Neural cell (in vitro differentiated cells): ENCODE results near the gene PUS10. TPM values are rescaled to one million over a fixed set of nuclear protein-coding genes. Genes with fewer than 3 reads are reported as not detected.

Experiments used
- H2AFZ ChIP-seq: fragments of 200-600, 300-800 bp; sonication (generic), shearing (Covaris generic); 2 replicates; pipeline ENCODE4 v1.6.0; 2014; ENCODE audit warnings: low read depth, mild to moderate bottlenecking, antibody characterized with exemption, low read length, moderate library complexity
- H3F3A ChIP-seq: fragments of 200-600 bp; shearing (Covaris generic); 2 replicates; pipeline ENCODE4 v1.6.1; 2016; ENCODE audit warnings: mild to moderate bottlenecking, moderate library complexity, mixed read lengths, antibody characterized with exemption, low read length; ENCODE audit not compliant: insufficient read depth, poor library complexity, severe bottlenecking
- H3K27ac ChIP-seq: fragments of 200-600, 300-800 bp; sonication (generic), shearing (Covaris generic); 2 replicates; pipeline ENCODE4 v1.5.1; 2014; ENCODE audit warnings: mild to moderate bottlenecking, low read length, moderate library complexity
- H3K27me3 ChIP-seq: fragments of 300-800, 200-600 bp; sonication (generic), shearing (Covaris generic); 2 replicates; pipeline ENCODE4 v1.6.0; 2014; ENCODE audit warnings: mild to moderate bottlenecking, low read depth, low read length, moderate library complexity; ENCODE audit not compliant: insufficient read depth
- H3K36me3 ChIP-seq: fragments of 300-800, 200-600 bp; sonication (generic), shearing (Covaris generic); 2 replicates; pipeline ENCODE4 v1.5.1; 2014; ENCODE audit warnings: mild to moderate bottlenecking, antibody characterized with exemption, low read length, moderate library complexity; ENCODE audit not compliant: insufficient read depth
- H3K4me2 ChIP-seq: fragments of 300-800, 200-600 bp; sonication (generic), shearing (Covaris generic); 2 replicates; pipeline ENCODE4 v1.6.0; 2014; ENCODE audit warnings: mild to moderate bottlenecking, low read length
- H3K4me3 ChIP-seq: fragments of 300-800, 200-600 bp; sonication (generic), shearing (Covaris generic); 2 replicates; pipeline ENCODE4 v1.5.1; 2014; ENCODE audit warnings: mild to moderate bottlenecking, low read length, moderate library complexity
- H3K79me2 ChIP-seq: fragments of 200-600 bp; shearing (Covaris generic); replicated peaks from 2 replicates; pipeline ENCODE4 v1.6.0; 2014; ENCODE audit warnings: mild to moderate bottlenecking, low read length, moderate library complexity; ENCODE audit not compliant: insufficient read depth
- H3K9ac ChIP-seq: fragments of 300-800, 200-600 bp; sonication (generic), shearing (Covaris generic); 2 replicates; pipeline ENCODE4 v1.6.1; 2016; ENCODE audit warnings: mild to moderate bottlenecking, low read length, mixed read lengths
- H3K9me2 ChIP-seq: fragments of 200-600 bp; shearing (Covaris generic); 2 replicates; pipeline ENCODE4 v1.6.1; 2016; ENCODE audit warnings: mild to moderate bottlenecking, low read length, mixed read lengths; ENCODE audit not compliant: insufficient read depth
- H3K9me3 ChIP-seq: fragments of 200-600, 300-800 bp; sonication (generic), shearing (Covaris generic); 2 replicates; pipeline ENCODE4 v1.6.1; 2016; ENCODE audit warnings: mild to moderate bottlenecking, mixed run types, low read length, moderate library complexity, mixed read lengths
- H4K20me1 ChIP-seq: fragments of 200-600 bp; shearing (Covaris generic); 2 replicates; pipeline ENCODE4 v1.6.1; 2016; ENCODE audit warnings: mild to moderate bottlenecking, mixed run types; ENCODE audit not compliant: insufficient read depth
- EP300 ChIP-seq: fragments of 450-650 bp; conservative IDR thresholded peaks from 2 replicates; pipeline ENCODE4 v1.6.1; 2014; ENCODE audit warnings: antibody characterized with exemption, mild to moderate bottlenecking, moderate library complexity; ENCODE audit not compliant: poor library complexity, severe bottlenecking
- EZH2 ChIP-seq: fragments of 200-600, 300-800 bp; shearing (Covaris generic), sonication (generic); IDR thresholded peaks from 2 replicates; pipeline ENCODE4 v1.6.1; 2014; ENCODE audit warnings: antibody characterized with exemption, low read length, borderline replicate concordance, mild to moderate bottlenecking; ENCODE audit not compliant: insufficient read depth, poor library complexity, severe bottlenecking
- MXI1 ChIP-seq: fragments of 450-650 bp; conservative IDR thresholded peaks from 2 replicates; pipeline ENCODE4 v1.6.1; 2014; ENCODE audit warnings: antibody characterized with exemption, mild to moderate bottlenecking; ENCODE audit not compliant: poor library complexity, severe bottlenecking
- POLR2AphosphoS5 ChIP-seq: IDR thresholded peaks from 2 replicates; pipeline ENCODE4 v1.6.1; 2012
- RAD21 ChIP-seq: fragments of 450-650 bp; conservative IDR thresholded peaks from 2 replicates; pipeline ENCODE4 v1.6.1; 2014; ENCODE audit warnings: antibody characterized with exemption, mild to moderate bottlenecking, moderate library complexity
- SMC3 ChIP-seq: fragments of 450-650 bp; conservative IDR thresholded peaks from 2 replicates; pipeline ENCODE4 v1.6.1; 2014; ENCODE audit warnings: antibody characterized with exemption, mild to moderate bottlenecking, moderate library complexity; ENCODE audit not compliant: poor library complexity
- TAF1 ChIP-seq: IDR thresholded peaks from 2 replicates; pipeline ENCODE4 v1.6.1; 2012; ENCODE audit warnings: low read depth
- polyA plus RNA-seq: library from polyadenylated mRNA; depleted of rRNA; stranded (reverse); fragments of >200 nt; gene quantifications from 2 replicates; pipeline ENCODE4 v1.2.3, GENCODE V29; 2014
- TF ChIP-seq, protein P1 (sequence below): IDR thresholded peaks from 2 replicates; pipeline ENCODE4 v1.6.1; 2012; ENCODE audit warnings: borderline replicate concordance
- TF ChIP-seq, protein P2 (sequence below): fragments of 450-650 bp; IDR thresholded peaks from 2 replicates; pipeline ENCODE4 v1.5.1; 2014; ENCODE audit warnings: antibody characterized with exemption, mild to moderate bottlenecking, moderate library complexity; ENCODE audit not compliant: poor library complexity, severe bottlenecking

The PUS10 gene
- polyA plus RNA-seq, 1 donor from 2014 or later, result 3.5 TPM

DNA sequence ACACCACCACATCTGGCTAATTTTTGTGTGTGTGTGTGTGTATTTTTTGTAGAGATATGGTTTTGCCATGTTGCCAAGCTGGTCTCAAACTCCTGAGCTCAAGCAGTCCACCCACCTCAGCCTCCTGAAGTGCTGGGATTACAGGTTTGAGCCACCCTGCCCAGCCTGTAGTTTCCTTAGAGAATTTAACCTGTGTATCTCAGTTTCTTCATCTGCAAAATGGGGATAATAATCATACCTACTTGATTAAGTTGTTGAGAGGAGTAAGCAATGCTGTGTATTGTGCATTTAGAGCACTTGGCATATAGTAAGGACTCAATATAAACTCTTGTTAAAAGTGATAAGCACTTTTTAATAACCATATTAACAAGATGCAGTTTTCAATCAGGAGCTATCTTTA lies 41.3 kb upstream of the PUS10 start:
- H4K20me1 ChIP-seq, result no peaks in the 10 kb centered on the region
- H3K4me2 ChIP-seq, result no peak overlapping the region
- H3K27me3 ChIP-seq, result no peaks in the 10 kb centered on the region
- TF ChIP-seq EZH2, result no peak
- no peak for TF ChIP-seq TAF1
- no peak for TF ChIP-seq SMC3
- TF ChIP-seq, protein P1, sequence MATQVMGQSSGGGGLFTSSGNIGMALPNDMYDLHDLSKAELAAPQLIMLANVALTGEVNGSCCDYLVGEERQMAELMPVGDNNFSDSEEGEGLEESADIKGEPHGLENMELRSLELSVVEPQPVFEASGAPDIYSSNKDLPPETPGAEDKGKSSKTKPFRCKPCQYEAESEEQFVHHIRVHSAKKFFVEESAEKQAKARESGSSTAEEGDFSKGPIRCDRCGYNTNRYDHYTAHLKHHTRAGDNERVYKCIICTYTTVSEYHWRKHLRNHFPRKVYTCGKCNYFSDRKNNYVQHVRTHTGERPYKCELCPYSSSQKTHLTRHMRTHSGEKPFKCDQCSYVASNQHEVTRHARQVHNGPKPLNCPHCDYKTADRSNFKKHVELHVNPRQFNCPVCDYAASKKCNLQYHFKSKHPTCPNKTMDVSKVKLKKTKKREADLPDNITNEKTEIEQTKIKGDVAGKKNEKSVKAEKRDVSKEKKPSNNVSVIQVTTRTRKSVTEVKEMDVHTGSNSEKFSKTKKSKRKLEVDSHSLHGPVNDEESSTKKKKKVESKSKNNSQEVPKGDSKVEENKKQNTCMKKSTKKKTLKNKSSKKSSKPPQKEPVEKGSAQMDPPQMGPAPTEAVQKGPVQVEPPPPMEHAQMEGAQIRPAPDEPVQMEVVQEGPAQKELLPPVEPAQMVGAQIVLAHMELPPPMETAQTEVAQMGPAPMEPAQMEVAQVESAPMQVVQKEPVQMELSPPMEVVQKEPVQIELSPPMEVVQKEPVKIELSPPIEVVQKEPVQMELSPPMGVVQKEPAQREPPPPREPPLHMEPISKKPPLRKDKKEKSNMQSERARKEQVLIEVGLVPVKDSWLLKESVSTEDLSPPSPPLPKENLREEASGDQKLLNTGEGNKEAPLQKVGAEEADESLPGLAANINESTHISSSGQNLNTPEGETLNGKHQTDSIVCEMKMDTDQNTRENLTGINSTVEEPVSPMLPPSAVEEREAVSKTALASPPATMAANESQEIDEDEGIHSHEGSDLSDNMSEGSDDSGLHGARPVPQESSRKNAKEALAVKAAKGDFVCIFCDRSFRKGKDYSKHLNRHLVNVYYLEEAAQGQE, result no peak
- TF ChIP-seq RAD21, result no peak
- TF ChIP-seq POLR2AphosphoS5, result no peak
- TF ChIP-seq MXI1, result no peak
- H3K79me2 ChIP-seq, result no peaks in the 10 kb centered on the region
- H3K36me3 ChIP-seq, result no peaks in the 10 kb centered on the region
- H3K9me3 ChIP-seq, result no peaks in the 10 kb centered on the region
- no peak overlapping the region for H3K4me3 ChIP-seq
- H3K9ac ChIP-seq, result no peak overlapping the region
- no peak overlapping the region for H3K27ac ChIP-seq
- no peaks in the 10 kb centered on the region for H3F3A ChIP-seq
- no peaks in the 10 kb centered on the region for H3K9me2 ChIP-seq
- H2AFZ ChIP-seq, result no peak overlapping the region

DNA sequence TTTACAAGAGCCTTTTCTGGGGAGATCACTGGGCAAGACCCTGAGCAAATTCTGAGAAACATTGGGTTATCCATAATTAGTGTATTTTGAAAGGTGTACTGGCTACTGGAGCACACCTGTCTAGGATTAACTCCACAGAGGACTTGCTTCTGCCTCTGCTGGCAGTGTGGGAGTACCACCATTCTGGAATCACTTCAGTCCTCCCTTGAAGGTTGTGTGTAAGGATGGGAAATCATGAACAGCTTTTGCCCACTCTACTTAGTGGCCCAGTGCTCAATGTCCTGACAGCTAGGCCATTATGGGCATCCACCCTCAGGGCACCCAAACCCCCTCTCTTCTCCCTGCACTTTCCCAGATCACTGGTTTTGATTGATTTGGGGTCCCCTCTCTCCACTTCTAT lies 39.5 kb upstream of the PUS10 start:
- Histone ChIP-seq H3K36me3 (no peaks in the 10 kb centered on the region), H3K27ac (no peak overlapping the region), H3K79me2 (no peaks in the 10 kb centered on the region), H3K9me3 (no peaks in the 10 kb centered on the region), H3K27me3 (no peaks in the 10 kb centered on the region), H3F3A (no peaks in the 10 kb centered on the region), H3K4me2 (no peak overlapping the region), H2AFZ (no peak overlapping the region), H4K20me1 (no peaks in the 10 kb centered on the region), H3K4me3 (no peak overlapping the region), H3K9me2 (no peaks in the 10 kb centered on the region), H3K9ac (no peak overlapping the region)
- TF ChIP-seq, protein P1, result no peak
- no peak for TF ChIP-seq MXI1
- TF ChIP-seq EZH2, result no peak
- TF ChIP-seq EP300, result no peak
- no peak for TF ChIP-seq POLR2AphosphoS5
- no peak for TF ChIP-seq RAD21
- TF ChIP-seq, protein P2, sequence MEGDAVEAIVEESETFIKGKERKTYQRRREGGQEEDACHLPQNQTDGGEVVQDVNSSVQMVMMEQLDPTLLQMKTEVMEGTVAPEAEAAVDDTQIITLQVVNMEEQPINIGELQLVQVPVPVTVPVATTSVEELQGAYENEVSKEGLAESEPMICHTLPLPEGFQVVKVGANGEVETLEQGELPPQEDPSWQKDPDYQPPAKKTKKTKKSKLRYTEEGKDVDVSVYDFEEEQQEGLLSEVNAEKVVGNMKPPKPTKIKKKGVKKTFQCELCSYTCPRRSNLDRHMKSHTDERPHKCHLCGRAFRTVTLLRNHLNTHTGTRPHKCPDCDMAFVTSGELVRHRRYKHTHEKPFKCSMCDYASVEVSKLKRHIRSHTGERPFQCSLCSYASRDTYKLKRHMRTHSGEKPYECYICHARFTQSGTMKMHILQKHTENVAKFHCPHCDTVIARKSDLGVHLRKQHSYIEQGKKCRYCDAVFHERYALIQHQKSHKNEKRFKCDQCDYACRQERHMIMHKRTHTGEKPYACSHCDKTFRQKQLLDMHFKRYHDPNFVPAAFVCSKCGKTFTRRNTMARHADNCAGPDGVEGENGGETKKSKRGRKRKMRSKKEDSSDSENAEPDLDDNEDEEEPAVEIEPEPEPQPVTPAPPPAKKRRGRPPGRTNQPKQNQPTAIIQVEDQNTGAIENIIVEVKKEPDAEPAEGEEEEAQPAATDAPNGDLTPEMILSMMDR, result no peak
- no peak for TF ChIP-seq SMC3
- no peak for TF ChIP-seq TAF1
